Effector memory CD4-positive, alpha-beta T cell (primary cell): ENCODE data around the gene CCNE1.

Experiments
- DNase-seq, 3 donors: peaks; one replicate each; pipeline ENCODE4 v3.0.0-alpha.2; 2020
- H3K27ac ChIP-seq: 2 replicates; pipeline ENCODE4 v1.7.0; 2013; ENCODE audit warnings: mild to moderate bottlenecking, low read length, moderate library complexity; ENCODE audit not compliant: insufficient read depth, poor library complexity, severe bottlenecking
- H3K27me3 ChIP-seq: replicated peaks from 2 replicates; pipeline ENCODE4 v1.7.0; 2013; ENCODE audit warnings: mild to moderate bottlenecking, low read length; ENCODE audit not compliant: insufficient read depth, control insufficient read depth, poor library complexity, severe bottlenecking
- H3K36me3 ChIP-seq: 2 replicates; pipeline ENCODE4 v1.7.0; 2013; ENCODE audit warnings: mild to moderate bottlenecking, low read length, moderate library complexity; ENCODE audit not compliant: control insufficient read depth, insufficient read depth
- H3K4me1 ChIP-seq: 2 replicates; pipeline ENCODE4 v1.7.0; 2013; ENCODE audit warnings: low read length, mild to moderate bottlenecking; ENCODE audit not compliant: control insufficient read depth, insufficient read depth, poor library complexity, severe bottlenecking
- H3K4me3 ChIP-seq: 2 replicates; pipeline ENCODE4 v1.7.0; 2013; ENCODE audit warnings: low read length, low read depth, mild to moderate bottlenecking; ENCODE audit not compliant: insufficient read depth, poor library complexity, severe bottlenecking
- H3K9me3 ChIP-seq: 2 replicates; pipeline ENCODE4 v1.7.0; 2013; ENCODE audit warnings: mild to moderate bottlenecking, low read length, moderate library complexity; ENCODE audit not compliant: control insufficient read depth

The CCNE1 gene

DNA sequence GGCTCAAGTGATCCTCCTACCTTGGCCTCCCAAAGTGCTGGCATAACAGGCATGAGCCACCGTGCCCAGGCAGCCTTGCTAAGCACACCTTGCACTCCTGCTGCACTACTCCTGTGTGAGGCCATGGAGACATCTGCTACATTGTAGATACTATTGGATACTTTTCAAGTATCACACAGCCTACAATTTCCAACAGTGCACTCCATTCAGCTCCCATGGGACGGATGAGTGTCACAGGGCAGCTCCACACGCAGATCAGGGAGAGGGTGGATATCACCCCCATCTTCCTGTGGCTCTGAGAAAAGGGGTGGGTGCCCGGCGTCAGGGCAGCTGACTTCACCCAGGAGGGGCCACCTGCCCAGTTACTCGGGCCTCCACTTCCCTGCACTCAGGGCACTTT, 39.1 kb upstream of the CCNE1 start:
- Histone ChIP-seq H3K27me3 (no peaks in the 10 kb centered on the region), H3K9me3 (no peaks in the 10 kb centered on the region), H3K27ac (no peak overlapping the region), H3K4me1 (no peaks in the 10 kb centered on the region), H3K36me3 (no peaks in the 10 kb centered on the region), H3K4me3 (no peak overlapping the region)
- DNase-seq: no peak

DNA sequence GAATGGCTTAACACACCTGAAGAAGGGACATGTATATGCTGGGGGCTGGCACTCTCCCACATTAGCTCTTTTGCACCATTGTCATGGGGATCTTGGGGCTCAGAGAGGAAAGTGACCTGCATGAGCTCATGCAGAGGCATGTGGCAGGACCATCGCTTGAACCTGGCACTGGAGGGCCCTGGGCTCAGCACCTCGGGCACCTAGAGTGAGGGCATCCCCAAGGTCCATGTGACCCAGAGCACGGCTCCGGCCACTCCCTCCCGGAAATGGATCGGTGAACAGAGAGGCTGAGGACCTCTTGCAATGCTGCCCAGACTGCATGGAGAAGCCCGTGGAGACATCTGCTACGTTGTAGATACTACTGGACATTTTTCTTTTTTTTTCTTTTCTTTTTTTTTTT, 38.6 kb upstream of the CCNE1 start:
- Histone ChIP-seq H3K27ac (no peak overlapping the region), H3K4me3 (no peak overlapping the region), H3K4me1 (no peaks in the 10 kb centered on the region), H3K36me3 (no peaks in the 10 kb centered on the region), H3K27me3 (no peaks in the 10 kb centered on the region), H3K9me3 (no peaks in the 10 kb centered on the region)
- DNase-seq: no peak

DNA sequence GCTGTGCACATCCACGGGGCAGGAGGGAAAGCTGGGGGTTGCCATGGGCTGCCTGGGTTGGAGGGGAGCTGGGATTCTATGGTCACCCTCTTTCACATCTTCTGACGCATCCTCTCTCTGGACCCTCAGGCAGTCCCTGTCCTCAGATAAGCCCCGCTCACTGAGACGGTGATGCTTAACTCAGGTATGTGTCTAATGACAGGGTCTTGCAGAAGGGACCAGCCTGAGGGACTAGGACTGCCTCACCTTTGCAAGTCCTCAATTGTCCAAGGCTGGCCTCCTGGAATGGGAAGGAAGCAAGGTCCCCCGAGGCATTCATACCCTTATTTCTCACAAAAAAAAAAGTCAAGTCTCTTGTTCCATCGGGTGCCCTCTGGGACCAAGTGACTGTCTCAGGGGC, 37.7 kb upstream of the CCNE1 start:
- Histone ChIP-seq H3K36me3 (no peaks in the 10 kb centered on the region), H3K27ac (no peak overlapping the region), H3K4me1 (no peaks in the 10 kb centered on the region), H3K27me3 (no peaks in the 10 kb centered on the region), H3K4me3 (no peak overlapping the region), H3K9me3 (no peaks in the 10 kb centered on the region)
- no peak for DNase-seq

DNA sequence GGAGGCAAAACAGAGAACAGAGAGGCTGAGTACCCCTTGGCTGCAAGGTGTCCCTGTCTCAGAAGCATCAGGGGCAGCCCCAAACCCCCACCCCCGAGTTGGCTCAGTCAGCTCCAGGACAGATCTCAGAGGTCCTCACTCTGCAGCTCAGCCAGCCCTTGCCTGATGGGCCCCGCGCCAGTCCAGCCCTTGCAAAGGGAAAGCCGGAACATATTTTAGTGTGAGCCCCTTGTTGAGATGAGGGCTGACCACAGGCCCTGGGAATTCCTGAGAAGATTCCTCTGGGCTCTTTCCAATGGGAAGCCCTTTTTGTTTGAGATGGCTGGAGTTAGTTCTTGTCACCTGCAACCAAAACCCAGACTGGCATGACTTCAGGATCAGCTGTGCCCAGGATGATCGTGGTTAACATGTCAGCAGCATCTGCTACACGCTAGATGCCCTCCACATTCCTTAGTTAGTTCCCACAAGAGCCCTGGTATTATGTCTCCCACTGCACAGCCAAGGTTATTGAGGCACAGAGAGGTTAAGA, 33.9 kb upstream of the CCNE1 start:
- Histone ChIP-seq H3K4me1 (no peaks in the 10 kb centered on the region), H3K4me3 (no peak overlapping the region), H3K36me3 (no peaks in the 10 kb centered on the region), H3K27me3 (no peaks in the 10 kb centered on the region), H3K9me3 (no peaks in the 10 kb centered on the region), H3K27ac (no peak overlapping the region)
- DNase-seq: no peak

DNA sequence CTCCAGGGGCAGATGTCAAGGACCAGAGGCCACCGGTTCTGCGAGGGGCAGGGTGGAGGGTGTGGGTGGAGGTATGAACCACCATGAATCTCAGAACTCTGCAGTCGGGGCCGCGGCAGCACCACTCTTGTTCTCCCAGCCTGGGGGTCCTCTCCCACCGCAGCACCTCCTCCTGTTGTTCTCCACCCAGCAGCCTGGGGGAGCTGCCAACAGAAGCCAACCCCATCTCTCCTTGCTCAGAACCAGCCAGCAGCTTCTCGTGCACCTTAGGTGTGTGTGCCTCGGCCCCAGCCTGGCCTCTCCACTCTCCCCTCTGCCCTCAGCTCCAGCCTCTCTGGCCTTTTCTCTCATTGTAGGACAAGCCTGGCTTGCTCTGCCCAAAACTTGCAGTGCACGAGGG, 31.9 kb upstream of the CCNE1 start:
- Histone ChIP-seq H3K27me3 (no peaks in the 10 kb centered on the region), H3K27ac (no peak overlapping the region), H3K4me1 (no peaks in the 10 kb centered on the region), H3K4me3 (no peak overlapping the region), H3K36me3 (no peaks in the 10 kb centered on the region), H3K9me3 (no peaks in the 10 kb centered on the region)
- DNase-seq: no peak

DNA sequence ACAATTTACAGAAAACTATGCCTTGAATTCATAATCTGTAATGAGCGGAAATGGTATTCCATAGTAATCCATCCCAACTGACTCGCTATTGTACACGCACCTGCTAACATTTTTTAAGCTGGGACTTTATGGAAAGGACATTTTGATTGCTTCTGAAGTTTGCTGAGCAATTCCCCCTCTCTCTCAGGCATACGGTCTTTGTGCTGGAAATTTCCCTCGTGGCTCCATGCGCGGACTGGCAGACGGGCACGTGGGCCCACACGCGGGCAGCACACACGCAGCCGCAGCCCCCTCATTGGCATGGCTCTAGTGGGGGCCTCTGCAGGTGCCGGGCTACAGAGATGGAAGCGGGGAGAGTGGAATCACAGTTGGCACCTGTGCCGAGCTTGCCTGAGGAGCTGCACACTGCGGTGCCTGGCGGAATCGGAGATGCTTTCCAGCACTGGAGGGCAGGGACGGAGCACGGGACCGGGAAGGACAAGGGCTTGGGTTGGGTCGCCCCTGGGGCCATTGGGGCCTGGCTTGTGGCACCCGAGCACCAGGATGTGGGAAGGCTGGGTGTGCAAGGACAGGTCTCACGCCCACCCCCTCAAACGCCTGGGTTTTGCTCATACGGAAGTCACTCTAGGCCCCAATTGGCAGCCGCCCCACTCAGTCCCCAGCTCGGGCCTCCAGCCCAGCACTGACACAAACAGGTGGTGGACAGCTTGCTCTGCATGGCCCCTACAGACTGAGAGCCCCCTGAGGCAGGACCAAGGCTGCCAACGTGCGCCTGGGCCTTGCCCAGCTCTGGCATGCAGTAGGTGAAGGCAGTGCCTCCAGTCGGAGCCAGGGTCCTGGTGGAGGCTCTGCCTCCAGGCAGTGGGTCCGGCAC, 30.2 kb upstream of the CCNE1 start:
- no peaks in the 10 kb centered on the region for H3K4me1 ChIP-seq

DNA sequence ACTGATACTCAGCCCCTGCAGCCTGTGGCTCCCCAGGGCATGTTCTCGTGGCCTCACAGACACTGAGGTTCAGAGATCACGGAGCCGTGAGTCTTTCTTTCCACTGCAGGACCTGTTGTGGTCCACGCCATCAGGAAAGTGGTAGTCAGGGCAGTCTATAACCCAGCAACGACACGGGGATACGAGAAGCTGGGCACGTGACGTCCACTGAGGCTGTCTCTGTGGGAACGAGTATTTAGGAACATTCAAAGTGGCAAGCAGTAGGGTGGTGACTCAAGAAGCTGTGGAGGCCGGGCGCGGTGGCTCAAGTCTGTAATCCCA, 29.6 kb upstream of the CCNE1 start:
- H3K27ac ChIP-seq: no peak overlapping the region
- H3K4me3 ChIP-seq: no peak overlapping the region
- H3K4me1 ChIP-seq: no peaks in the 10 kb centered on the region
- DNase-seq: no peak
- H3K9me3 ChIP-seq: no peaks in the 10 kb centered on the region
- no peaks in the 10 kb centered on the region for H3K27me3 ChIP-seq
- no peaks in the 10 kb centered on the region for H3K36me3 ChIP-seq

More for the DNA sequence above, 30.2 kb upstream of the CCNE1 start:
- H3K9me3 ChIP-seq: no peaks in the 10 kb centered on the region
- DNase-seq: no peak
- H3K4me3 ChIP-seq: no peak overlapping the region
- no peak overlapping the region for H3K27ac ChIP-seq
- no peaks in the 10 kb centered on the region for H3K27me3 ChIP-seq
- no peaks in the 10 kb centered on the region for H3K36me3 ChIP-seq

DNA sequence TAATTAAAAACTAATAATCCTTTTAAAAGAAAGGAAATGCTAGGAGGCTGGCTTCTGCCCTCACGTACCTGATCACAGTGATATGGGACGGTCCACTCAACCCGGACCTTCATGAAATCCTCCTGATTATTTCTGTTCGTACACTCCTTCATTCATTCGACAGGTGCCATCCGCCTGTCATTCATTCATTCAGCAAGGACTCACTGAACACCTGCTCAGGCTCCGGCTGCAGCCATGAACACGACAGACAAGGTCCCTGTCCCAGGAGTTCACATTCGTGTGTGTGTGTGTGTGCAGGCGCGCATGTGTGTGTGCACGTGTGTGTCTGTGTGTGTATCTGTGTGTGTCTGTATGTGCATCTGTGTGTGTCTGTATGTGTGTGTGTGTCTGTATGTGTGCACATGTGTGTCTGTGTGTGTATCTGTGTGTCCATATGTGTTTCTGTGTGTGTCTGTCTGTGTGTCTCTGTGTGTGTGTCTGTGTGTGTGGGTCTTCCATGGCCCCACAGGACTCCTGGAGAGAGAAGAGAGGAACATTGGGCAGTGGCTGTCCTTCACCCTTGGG, 28.1 kb upstream of the CCNE1 start:
- Histone ChIP-seq H3K9me3 (no peaks in the 10 kb centered on the region), H3K36me3 (no peaks in the 10 kb centered on the region), H3K27me3 (no peaks in the 10 kb centered on the region), H3K27ac (no peak overlapping the region), H3K4me1 (no peaks in the 10 kb centered on the region), H3K4me3 (no peak overlapping the region)
- DNase-seq: no peak

DNA sequence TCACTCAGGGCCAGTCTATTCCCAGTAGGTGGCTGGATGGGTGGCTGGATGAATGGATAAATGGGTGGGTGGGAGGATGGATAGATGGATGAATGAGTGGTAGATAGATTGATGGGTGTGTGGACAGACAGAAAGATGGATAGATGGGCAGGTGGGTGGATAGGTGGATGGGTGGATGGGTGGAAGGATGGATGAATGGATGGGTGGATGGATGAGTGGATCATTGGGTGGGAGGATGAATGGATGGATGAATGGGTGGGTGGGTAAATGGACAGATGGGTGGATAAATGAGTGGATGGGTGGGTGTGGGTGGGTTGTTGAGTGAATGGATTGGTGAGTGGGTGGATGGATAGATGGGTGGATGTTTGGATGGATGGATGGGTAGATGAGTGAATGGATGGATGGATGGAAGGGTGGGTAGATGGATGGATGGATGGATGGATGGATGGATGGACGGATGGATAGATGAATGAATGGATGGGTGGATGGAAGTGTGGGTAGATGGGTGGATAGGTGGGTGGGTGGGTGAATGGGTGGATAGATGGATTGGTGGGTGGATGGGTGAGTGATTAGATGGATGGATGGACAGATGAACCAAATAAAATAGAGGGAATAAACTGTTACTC, 27.1 kb upstream of the CCNE1 start:
- Histone ChIP-seq H3K27me3 (no peaks in the 10 kb centered on the region), H3K4me1 (no peaks in the 10 kb centered on the region), H3K27ac (no peak overlapping the region), H3K9me3 (no peaks in the 10 kb centered on the region), H3K4me3 (no peak overlapping the region), H3K36me3 (no peaks in the 10 kb centered on the region)
- no peak for DNase-seq

DNA sequence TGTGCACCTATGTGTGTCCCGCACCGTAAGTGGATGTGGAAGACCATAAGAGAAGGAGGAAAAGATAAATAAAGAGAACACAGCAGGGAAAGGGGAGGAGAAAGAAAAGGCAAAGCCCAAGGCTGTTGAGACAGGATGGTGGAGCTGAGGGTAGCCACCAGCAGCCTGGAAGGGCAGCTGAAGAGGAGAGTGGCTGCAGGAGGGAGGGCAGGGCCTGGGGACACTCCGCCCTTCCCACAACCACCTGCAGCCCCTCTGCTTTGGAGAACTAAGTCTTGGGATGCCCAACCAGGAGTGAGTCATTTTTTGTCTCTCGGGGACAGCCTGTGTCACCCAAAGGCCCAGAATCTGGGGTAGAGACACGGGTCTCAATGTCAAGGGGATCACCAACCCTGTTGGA, 26.4 kb upstream of the CCNE1 start:
- Histone ChIP-seq H3K9me3 (no peaks in the 10 kb centered on the region), H3K4me3 (no peak overlapping the region), H3K4me1 (no peaks in the 10 kb centered on the region), H3K27ac (no peak overlapping the region), H3K27me3 (no peaks in the 10 kb centered on the region), H3K36me3 (no peaks in the 10 kb centered on the region)
- DNase-seq: no peak
